ENCODE results near the gene CFAP54. TPM values are rescaled to one million over a fixed set of nuclear protein-coding genes. Genes with fewer than 3 reads are reported as not detected.

The CFAP54 gene
- total and polyA plus RNA-seq, 2 donors from 2014 or later: 0.13 to 6.6 TPM

DNA sequence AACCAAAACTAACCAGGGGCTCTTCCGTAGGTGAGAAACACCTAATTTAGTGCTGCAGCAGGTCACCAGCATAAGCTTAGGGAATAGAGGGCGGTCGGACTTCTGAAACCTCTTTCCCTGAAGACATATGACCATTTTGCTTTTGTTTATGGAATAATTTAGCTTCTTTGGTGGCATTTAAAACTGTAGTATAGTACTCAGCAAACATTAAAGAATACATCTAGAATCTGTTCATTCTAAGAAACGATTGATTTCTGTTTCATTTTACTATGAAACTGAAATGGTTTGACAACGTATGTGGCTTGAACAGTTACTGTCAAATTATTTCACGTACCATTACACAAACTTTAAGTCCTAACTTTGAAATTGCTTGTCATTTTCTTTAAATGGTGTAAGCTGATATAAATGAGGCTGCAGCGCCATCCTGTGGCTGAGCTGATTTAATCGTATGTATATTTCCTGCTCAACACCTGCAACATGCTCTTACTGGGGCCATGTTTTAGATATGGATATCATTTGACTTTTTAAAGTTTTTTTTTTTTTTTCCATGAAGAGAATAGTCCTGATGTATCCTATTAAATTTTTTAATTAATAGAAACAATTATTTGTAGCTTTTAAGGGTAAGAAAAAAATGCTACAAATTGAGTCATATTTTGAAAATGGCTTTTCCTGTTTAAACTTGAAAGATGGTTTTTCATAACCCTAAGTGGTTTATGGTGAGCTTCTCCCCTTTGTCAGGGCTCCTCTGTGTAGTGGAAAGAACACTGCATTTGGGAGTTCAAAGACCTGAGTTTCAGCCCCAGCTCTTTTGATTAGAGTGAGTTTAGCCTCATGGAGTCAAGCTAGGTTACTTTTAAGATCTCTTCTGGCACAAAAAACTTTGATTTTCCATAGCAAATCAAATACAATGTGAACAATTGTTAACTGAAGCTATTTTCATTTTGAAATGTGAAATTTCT is 27.4 kb downstream of the CFAP54 start:
- DNase-seq (peak in 4 of 5 donors; percentile 65 to 83 (median 82)), FAIRE-seq (peak; percentile 96)
- no peak overlapping the region for H3K9ac ChIP-seq (ENCODE audit: low read length in 3 of 3)
- peak; percentile 74 for TF ChIP-seq CTCF (IDR thresholded peaks at IDR 0.05; ENCODE audit: borderline replicate concordance, extremely low read depth, insufficient read depth)
- H3K4me1 ChIP-seq (ENCODE audit: control insufficient read depth in 2 of 3, insufficient read depth in 2 of 3, low read depth in 1 of 3, low read length in 3 of 3): no peaks in the 10 kb centered on the region
- H3K27ac ChIP-seq (ENCODE audit: low read depth in 2 of 2, low read length in 2 of 2): no peak overlapping the region
- no peaks in the 10 kb centered on the region for H3K27me3 ChIP-seq (ENCODE audit: control insufficient read depth, insufficient read depth, low read length)
- intact Hi-C loops (cut with DNase I): no loop called here
- H3K4me3 ChIP-seq (ENCODE audit: low read length in 3 of 3): no peak overlapping the region
- no peaks in the 10 kb centered on the region for H3K9me3 ChIP-seq (ENCODE audit: control insufficient read depth in 2 of 3, insufficient read depth in 1 of 3, low read length in 3 of 3)
- no peaks in the 10 kb centered on the region for H3K36me3 ChIP-seq (ENCODE audit: control insufficient read depth in 2 of 3, insufficient read depth in 3 of 3, low read length in 3 of 3)

- H3K27me3 ChIP-seq (ENCODE audit: control insufficient read depth, insufficient read depth, low read length): no peaks in the 10 kb centered on the region
- no peaks in the 10 kb centered on the region for H3K36me3 ChIP-seq (ENCODE audit: control insufficient read depth in 2 of 3, insufficient read depth in 3 of 3, low read length in 3 of 3)
- no peak overlapping the region for H3K27ac ChIP-seq (ENCODE audit: low read depth in 2 of 2, low read length in 2 of 2)
- H3K4me3 ChIP-seq (ENCODE audit: low read length in 3 of 3): no peak overlapping the region
- H3K9me3 ChIP-seq (ENCODE audit: control insufficient read depth in 2 of 3, insufficient read depth in 1 of 3, low read length in 3 of 3): no peaks in the 10 kb centered on the region
- FAIRE-seq (no peak), DNase-seq (no peak)
- no peak overlapping the region for H3K9ac ChIP-seq (ENCODE audit: low read length in 3 of 3)
- no peak for TF ChIP-seq CTCF (IDR thresholded peaks at IDR 0.05; ENCODE audit: borderline replicate concordance, extremely low read depth, insufficient read depth)
- intact Hi-C loops (cut with DNase I): no loop called here
- H3K4me1 ChIP-seq (ENCODE audit: control insufficient read depth in 2 of 3, insufficient read depth in 2 of 3, low read depth in 1 of 3, low read length in 3 of 3): no peaks in the 10 kb centered on the region
Measured at GRCh38 chr12:96520767-96521166, 31.4 kb downstream of the CFAP54 start.

DNA sequence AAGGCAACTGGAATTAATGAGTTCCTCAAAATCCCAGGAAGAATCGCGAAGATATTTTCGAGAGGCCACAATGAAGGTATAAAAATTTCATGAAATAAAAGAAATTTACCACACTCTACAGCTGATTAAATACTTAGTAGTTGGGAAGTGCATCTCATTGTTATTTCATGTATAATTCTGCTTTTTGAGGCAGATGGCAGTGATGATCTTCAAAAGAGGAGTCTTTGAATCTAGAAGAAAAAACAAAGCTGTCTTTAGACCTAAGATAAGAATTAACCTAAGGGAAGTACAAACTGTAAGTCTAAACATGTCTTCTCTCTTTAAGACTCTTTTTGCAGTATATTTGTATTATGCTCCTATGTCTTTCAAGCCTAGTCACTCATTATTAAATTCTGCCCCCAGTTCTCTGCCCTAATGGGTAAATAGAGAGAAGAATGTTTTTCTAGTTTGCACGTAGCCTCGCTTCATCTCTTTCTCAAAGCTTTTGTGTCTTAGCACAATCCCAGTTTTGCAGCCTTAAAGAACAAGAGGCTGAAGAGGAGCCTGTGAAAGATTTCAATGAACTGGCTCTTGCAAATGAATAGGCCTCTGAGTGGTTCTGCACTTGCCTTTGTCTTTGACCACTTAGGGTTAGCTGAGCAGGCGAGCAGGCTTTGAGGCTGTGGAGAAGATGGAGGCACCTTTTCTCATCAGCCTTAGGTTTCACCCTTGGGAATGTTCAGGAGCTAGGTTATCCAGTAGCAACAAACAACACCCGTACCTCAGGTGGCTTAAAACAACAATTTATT is 32.7 kb downstream of the CFAP54 start:
- H3K27ac ChIP-seq (ENCODE audit: low read depth in 2 of 2, low read length in 2 of 2): no peak overlapping the region
- intact Hi-C loops (cut with DNase I): no loop called here
- H3K4me3 ChIP-seq (ENCODE audit: low read length in 3 of 3): no peak overlapping the region
- DNase-seq (no peak), FAIRE-seq (no peak)
- H3K36me3 ChIP-seq (ENCODE audit: control insufficient read depth in 2 of 3, insufficient read depth in 3 of 3, low read length in 3 of 3): no peaks in the 10 kb centered on the region
- H3K9ac ChIP-seq (ENCODE audit: low read length in 3 of 3): no peak overlapping the region
- H3K9me3 ChIP-seq (ENCODE audit: control insufficient read depth in 2 of 3, insufficient read depth in 1 of 3, low read length in 3 of 3): no peaks in the 10 kb centered on the region
- H3K27me3 ChIP-seq (ENCODE audit: control insufficient read depth, insufficient read depth, low read length): no peaks in the 10 kb centered on the region
- H3K4me1 ChIP-seq (ENCODE audit: control insufficient read depth in 2 of 3, insufficient read depth in 2 of 3, low read depth in 1 of 3, low read length in 3 of 3): no peaks in the 10 kb centered on the region
- no peak for TF ChIP-seq CTCF (IDR thresholded peaks at IDR 0.05; ENCODE audit: borderline replicate concordance, extremely low read depth, insufficient read depth)

Data from kidney (tissue), 14 donors.